Ovary (tissue), 3 donors: ENCODE measurements around the gene FGFBP3.

Experiments used
- EP300 ChIP-seq: sonication (generic); formaldehyde crosslinking; IDR thresholded peaks from one replicate; pipeline ENCODE4 v1.6.1; 2017; ENCODE audit warnings: antibody characterized with exemption
- POLR2A ChIP-seq: fragments of 450-650 bp; IDR thresholded peaks from one replicate; pipeline ENCODE4 v1.6.1; 2017; ENCODE audit warnings: antibody characterized with exemption, mild to moderate bottlenecking, moderate library complexity
- TF ChIP-seq, protein P1 (sequence below), 3 donors: fragments of 450-650 bp in 2 of 3; fragments of 200-600 bp in 1 of 3; IDR thresholded peaks; one replicate each; pipeline versions ENCODE4 v1.5.1 to v1.8.0; 2016 to 2022; ENCODE audit warnings: antibody characterized with exemption in 3 of 3, mild to moderate bottlenecking in 1 of 3
- donor health status: DM: no; HTN: no; CAD: no.

DNA sequence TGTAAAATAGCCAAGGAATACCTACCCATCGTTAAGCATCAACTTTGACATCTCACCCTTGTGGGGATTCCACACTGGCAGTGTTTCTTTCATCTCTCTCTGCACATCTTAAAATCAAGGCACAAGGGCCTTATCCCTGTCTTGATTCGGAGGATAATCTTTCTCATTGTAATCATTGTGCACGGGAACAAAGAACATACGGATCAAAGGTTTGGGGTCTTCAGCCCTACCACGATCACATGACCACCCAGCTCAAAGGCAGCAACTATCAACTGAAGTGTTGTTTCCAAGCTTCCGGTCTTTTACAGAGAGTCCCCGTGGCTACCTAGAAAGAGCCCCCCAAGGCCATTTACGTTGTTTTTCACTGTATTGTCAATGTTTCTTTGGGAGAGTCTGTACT lies 11.9 kb downstream of the FGFBP3 start:
- TF ChIP-seq, protein P1, sequence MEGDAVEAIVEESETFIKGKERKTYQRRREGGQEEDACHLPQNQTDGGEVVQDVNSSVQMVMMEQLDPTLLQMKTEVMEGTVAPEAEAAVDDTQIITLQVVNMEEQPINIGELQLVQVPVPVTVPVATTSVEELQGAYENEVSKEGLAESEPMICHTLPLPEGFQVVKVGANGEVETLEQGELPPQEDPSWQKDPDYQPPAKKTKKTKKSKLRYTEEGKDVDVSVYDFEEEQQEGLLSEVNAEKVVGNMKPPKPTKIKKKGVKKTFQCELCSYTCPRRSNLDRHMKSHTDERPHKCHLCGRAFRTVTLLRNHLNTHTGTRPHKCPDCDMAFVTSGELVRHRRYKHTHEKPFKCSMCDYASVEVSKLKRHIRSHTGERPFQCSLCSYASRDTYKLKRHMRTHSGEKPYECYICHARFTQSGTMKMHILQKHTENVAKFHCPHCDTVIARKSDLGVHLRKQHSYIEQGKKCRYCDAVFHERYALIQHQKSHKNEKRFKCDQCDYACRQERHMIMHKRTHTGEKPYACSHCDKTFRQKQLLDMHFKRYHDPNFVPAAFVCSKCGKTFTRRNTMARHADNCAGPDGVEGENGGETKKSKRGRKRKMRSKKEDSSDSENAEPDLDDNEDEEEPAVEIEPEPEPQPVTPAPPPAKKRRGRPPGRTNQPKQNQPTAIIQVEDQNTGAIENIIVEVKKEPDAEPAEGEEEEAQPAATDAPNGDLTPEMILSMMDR (IDR thresholded peaks at IDR 0.05), result no peak
- TF ChIP-seq POLR2A (no peak), EP300 (no peak)
